ENCODE results near the gene PKD2L1. TPM values are rescaled to one million over a fixed set of nuclear protein-coding genes. Genes with fewer than 3 reads are reported as not detected.
"Not testable (repeated sequence)": the region's sequence is repeated elsewhere in the genome, so short reads cannot be mapped to it uniquely, and the experiment has no call there.

PKD2L1 gene
- total and polyA plus RNA-seq, 2 of the 8 experiments (the other 6 are each of a cell fraction or from before 2014, with no cell fraction given), result 0.20 to 0.33 TPM

DNA sequence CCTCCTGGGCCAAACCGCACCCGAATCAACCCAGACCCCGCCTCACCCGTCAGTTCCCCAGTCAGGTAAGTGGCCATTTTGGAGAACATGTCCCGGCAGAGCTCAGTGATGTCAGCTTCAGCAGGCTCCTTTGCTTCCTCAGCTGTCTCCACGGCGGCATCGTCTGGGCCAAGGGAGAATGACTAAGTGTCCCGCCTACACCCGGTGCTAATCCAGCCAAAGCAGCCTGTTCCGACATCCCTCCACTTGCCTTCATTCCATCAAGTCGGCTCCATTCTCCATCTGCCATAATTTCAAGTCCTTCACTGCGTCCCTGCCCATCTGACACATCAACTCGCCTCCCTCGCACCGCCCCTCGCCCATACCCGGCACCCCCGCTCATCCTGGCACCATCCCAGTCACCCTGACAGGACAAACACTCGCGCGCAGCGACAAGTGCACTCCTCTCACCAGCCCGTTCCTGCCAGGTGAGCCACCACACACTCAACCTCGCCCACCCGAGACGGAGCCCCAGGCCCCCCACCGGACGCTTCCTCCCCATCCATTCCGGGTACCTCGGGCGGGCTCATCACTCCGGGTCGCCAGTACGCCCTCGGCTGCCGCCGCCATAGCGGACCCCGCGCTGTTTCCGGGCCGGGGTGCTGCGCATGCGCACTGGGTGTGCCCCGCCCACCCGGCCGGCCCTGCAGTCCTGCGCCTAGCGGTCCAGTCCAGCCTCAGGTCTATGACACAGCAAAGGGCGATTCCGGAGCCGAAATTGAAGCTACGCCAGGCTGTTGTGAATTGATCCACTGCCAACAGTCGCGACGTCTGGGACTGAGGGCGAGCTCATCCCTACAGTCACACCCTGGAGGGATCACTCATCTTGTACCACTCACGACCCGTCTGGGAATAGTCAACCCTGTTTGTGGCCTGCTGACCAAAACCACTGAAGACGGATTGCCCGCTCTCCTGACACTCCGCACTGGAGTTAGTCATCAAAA is 43.7 kb downstream of the PKD2L1 start, which contains the start of gene BLOC1S2 (continued):
- TF ChIP-seq RFX5 (IDR thresholded peaks at IDR 0.05; ENCODE audit: borderline replicate concordance, low read depth, low read length), result no peak
- TF ChIP-seq, protein P1, sequence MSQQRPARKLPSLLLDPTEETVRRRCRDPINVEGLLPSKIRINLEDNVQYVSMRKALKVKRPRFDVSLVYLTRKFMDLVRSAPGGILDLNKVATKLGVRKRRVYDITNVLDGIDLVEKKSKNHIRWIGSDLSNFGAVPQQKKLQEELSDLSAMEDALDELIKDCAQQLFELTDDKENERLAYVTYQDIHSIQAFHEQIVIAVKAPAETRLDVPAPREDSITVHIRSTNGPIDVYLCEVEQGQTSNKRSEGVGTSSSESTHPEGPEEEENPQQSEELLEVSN (IDR thresholded peaks at IDR 0.05), result no peak
- 0 out of 2 replicates have a peak, but pooled peaks have one; percentile 48 for TF ChIP-seq RBBP5 (IDR thresholded peaks at IDR 0.05; ENCODE audit: borderline replicate concordance, low read depth, low read length)
- TF ChIP-seq SRF (IDR thresholded peaks at IDR 0.05; ENCODE audit: low read depth, low read length), result no peak
- no peak for TF ChIP-seq POU5F1 (IDR thresholded peaks at IDR 0.05; ENCODE audit: low read depth, low read length)
- TF ChIP-seq POLR2AphosphoS5 (IDR thresholded peaks at IDR 0.05; ENCODE audit: low read depth, low read length), result peak; percentile 64; the same call in 1 of the 2 replicates
- no peak for TF ChIP-seq TCF12 (IDR thresholded peaks at IDR 0.05; ENCODE audit: low read depth, low read length)
- peak; percentile 67 for TF ChIP-seq TBP (IDR thresholded peaks at IDR 0.05; ENCODE audit: low read depth, low read length)

DNA sequence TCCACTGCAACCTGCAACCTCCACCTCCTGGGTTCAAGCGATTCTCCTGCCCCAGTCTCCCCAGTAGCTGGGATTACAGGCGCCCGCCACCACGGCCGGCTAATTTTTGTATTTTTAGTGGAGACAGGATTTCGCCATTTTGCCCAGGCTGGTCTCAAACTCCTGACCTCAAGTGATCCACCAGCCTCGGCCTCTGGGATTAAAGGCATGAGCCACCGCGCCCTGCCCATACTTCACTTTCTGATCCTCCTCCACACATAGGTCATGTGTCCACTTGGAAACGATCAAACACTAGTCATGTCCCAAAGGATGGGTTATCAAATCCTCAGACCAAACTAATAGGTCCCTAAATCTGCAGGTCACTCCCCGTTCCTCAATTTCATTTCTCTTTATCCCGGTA is 44.7 kb downstream of the PKD2L1 start:
- Histone ChIP-seq H3K36me3 (ENCODE audit: control insufficient read depth in 2 of 4, insufficient read depth in 4 of 4, low read length in 3 of 4) (peaks cover 4 to 16% (median 14%) of the 10 kb centered on the region in 4 experiments; a peak in 7 of 8 replicates), H3K9ac (replicated peaks in 1 of 4; ENCODE audit: extremely low read depth in 1 of 4, low read depth in 3 of 4, low read length in 3 of 4) (peak overlapping the region in 2 of 4 experiments; percentile 84 to 86; a peak in 4 of 7 replicates), H3K4ac (replicated peaks; ENCODE audit: insufficient read length, low read depth, low read length) (peak overlapping the region; percentile 27), H3K23me2 (ENCODE audit: low read depth, low read length) (peaks cover 11% of the 10 kb centered on the region), H2AK5ac (ENCODE audit: low read depth, low read length) (peak overlapping the region; percentile 77; the same call in 1 of the 2 replicates), H3K79me2 (ENCODE audit: control insufficient read depth in 1 of 2, insufficient read depth in 2 of 2, low read length in 2 of 2) (peaks cover 7 to 44% of the 10 kb centered on the region in 2 experiments; a peak in 3 of 4 replicates), H2BK12ac (ENCODE audit: low read depth, low read length) (peak overlapping the region; percentile 98; the same call in 1 of the 2 replicates), H3K4me2 (ENCODE audit: insufficient read depth in 1 of 2, low read depth in 2 of 2, low read length in 2 of 2) (peak overlapping the region; percentile 79 to 82), H2BK15ac (ENCODE audit: low read length) (0 out of 2 replicates have a peak overlapping the region, but pooled peaks have one; percentile 67), H2BK5ac (ENCODE audit: low read depth, low read length) (peak overlapping the region; percentile 99), H3K4me3 (ENCODE audit: extremely low read depth in 1 of 4, insufficient read depth in 2 of 4, low read depth in 3 of 4, low read length in 4 of 4) (peak overlapping the region; percentile 64 to 98 (median 88))
- not testable (repeated sequence) for DNase-seq (ENCODE audit: low read depth in 1 of 2, low spot score in 2 of 2); H2BK20ac ChIP-seq (ENCODE audit: low read length); H2BK120ac ChIP-seq (replicated peaks; ENCODE audit: low read depth, low read length); H3K27ac ChIP-seq (ENCODE audit: low read depth, low read length); H3K4me1 ChIP-seq (replicated peaks in 1 of 4; ENCODE audit: control insufficient read depth in 3 of 4, insufficient read depth in 4 of 4, low read length in 3 of 4); H3K27me3 ChIP-seq (replicated peaks in 1 of 4; ENCODE audit: control insufficient read depth in 3 of 4, extremely low read depth in 1 of 4, insufficient read depth in 3 of 4, low read length in 3 of 4); H3K14ac ChIP-seq (ENCODE audit: insufficient read length); H3K9me3 ChIP-seq (ENCODE audit: insufficient read depth in 2 of 2, low read depth in 1 of 2, low read length in 1 of 2); H4K91ac ChIP-seq (replicated peaks; ENCODE audit: insufficient read length, low read length); H4K5ac ChIP-seq (ENCODE audit: insufficient read length, low read depth, low read length); H3K18ac ChIP-seq (ENCODE audit: extremely low read depth, low read length); H3K23ac ChIP-seq (ENCODE audit: insufficient read length); H4K20me1 ChIP-seq (replicated peaks in 1 of 2; ENCODE audit: control insufficient read depth in 1 of 2, insufficient read depth in 2 of 2, low read length in 2 of 2); H3K56ac ChIP-seq (replicated peaks; ENCODE audit: insufficient read length, low read depth, low read length); H2AFZ ChIP-seq (ENCODE audit: low read length); H4K8ac ChIP-seq (ENCODE audit: extremely low read depth, insufficient read depth, low read length); FAIRE-seq; H3K79me1 ChIP-seq (ENCODE audit: low read depth, low read length)
- ChIA-PET CTCF (ENCODE audit: partially characterized antibody) (interaction anchor here (0.7 to 1.5 kb wide), 3 partner anchors 10 to 256 kb away, joined by 3 to 6 read pairs (median 4); no protein-coding TSS in a partner anchor), POLR2A (ENCODE audit: partially characterized antibody) (interaction anchor here (1.8 to 2.6 kb wide), 2 partner anchors 12 to 18 kb away, joined by 5 to 20 read pairs; partner anchors contain the start of gene CWF19L1)
- WGBS, 2 experiments (ENCODE audit: extremely low coverage in 1 of 2, insufficient coverage in 1 of 2, insufficient read length in 1 of 2, insufficient replicate concordance in 2 of 2, low coverage in 1 of 2, low lambda C conversion rate in 2 of 2, missing lambda C conversion rate in 1 of 2), result 82% methylated on average over 10 of the region's 12 CpGs; no CpG with 5 or more reads in 1 of the 2 experiments

All from H1 (cell line).